ENCODE data around the gene ZDHHC16.

ZDHHC16 gene

DNA sequence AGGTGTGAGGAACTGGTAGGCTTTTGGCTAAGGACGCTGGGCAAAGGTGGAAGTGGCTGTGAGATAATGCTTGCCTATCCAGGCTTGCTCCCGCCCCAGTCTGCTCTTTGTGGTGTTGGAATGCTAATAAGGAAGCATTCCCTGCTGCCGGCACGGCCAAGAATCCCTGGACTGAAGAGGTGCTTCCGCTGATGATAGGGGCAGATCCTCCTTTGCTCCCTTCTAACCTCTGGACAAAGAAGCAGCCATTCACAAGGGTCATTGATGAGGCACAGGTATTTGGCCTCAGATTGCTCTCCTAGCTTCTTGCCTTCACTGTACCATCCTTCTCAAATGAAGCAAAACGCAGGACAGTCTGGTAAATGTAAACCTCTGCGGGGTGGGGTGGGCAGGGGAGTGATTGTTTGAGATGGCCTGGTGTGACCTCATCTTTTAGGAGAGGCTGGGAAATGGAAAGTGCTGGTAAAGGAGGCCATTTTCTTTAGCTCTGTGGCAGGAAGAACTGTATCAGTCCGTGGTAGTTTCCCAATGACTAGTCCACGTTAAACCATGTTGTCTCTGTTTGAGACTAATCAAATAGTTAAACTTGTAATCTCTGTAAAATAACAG lies 18.3 kb upstream of the ZDHHC16 start:
- H3K36me3 ChIP-seq (ENCODE audit: control insufficient read depth, insufficient read depth, low read length): peaks cover 7% of the 10 kb centered on the region
- H3K27me3 ChIP-seq (replicated peaks; ENCODE audit: control insufficient read depth, insufficient read depth, low read length): no peaks in the 10 kb centered on the region
- TF ChIP-seq, protein P1, sequence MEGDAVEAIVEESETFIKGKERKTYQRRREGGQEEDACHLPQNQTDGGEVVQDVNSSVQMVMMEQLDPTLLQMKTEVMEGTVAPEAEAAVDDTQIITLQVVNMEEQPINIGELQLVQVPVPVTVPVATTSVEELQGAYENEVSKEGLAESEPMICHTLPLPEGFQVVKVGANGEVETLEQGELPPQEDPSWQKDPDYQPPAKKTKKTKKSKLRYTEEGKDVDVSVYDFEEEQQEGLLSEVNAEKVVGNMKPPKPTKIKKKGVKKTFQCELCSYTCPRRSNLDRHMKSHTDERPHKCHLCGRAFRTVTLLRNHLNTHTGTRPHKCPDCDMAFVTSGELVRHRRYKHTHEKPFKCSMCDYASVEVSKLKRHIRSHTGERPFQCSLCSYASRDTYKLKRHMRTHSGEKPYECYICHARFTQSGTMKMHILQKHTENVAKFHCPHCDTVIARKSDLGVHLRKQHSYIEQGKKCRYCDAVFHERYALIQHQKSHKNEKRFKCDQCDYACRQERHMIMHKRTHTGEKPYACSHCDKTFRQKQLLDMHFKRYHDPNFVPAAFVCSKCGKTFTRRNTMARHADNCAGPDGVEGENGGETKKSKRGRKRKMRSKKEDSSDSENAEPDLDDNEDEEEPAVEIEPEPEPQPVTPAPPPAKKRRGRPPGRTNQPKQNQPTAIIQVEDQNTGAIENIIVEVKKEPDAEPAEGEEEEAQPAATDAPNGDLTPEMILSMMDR (IDR thresholded peaks at IDR 0.05; ENCODE audit: insufficient read depth, low read length, poor library complexity, severe bottlenecking): no peak
- DNase-seq (ENCODE audit: extremely low read depth, insufficient read length): no peak
- H3K4me3 ChIP-seq (replicated peaks; ENCODE audit: low read depth, low read length): peak overlapping the region; percentile 97

DNA sequence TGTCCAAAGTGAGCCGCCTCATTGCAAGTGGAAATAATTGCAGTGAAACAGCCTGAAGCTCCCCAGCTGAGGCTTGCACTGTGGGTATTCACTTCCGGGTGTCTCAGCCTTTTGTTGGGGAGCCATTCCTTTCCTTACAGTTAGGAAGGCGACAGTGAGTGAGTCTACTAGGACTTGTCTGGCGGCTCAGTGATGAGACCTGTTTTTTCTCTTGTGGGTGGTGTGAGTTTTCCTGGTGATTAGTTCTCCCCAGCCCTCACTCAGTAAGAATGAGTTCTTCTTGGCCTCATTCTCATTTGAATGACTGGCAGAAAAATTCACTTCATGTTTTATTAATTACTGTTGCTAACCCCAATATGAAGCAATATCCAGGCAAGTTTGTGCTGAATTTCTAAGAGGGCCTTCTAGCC lies 17.4 kb upstream of the ZDHHC16 start:
- DNase-seq (ENCODE audit: extremely low read depth, insufficient read length): no peak
- H3K36me3 ChIP-seq (ENCODE audit: control insufficient read depth, insufficient read depth, low read length): peaks cover 11% of the 10 kb centered on the region
- TF ChIP-seq, protein P1 (IDR thresholded peaks at IDR 0.05; ENCODE audit: insufficient read depth, low read length, poor library complexity, severe bottlenecking): no peak
- H3K4me3 ChIP-seq (replicated peaks; ENCODE audit: low read depth, low read length): peak overlapping the region; percentile 97
- no peaks in the 10 kb centered on the region for H3K27me3 ChIP-seq (replicated peaks; ENCODE audit: control insufficient read depth, insufficient read depth, low read length)

GRCh38 chr10:97434055-97434454 lies 11.9 kb upstream of the ZDHHC16 start:
- no peak for DNase-seq (ENCODE audit: extremely low read depth, insufficient read length)
- Histone ChIP-seq H3K4me3 (replicated peaks; ENCODE audit: low read depth, low read length) (no peak overlapping the region), H3K36me3 (ENCODE audit: control insufficient read depth, insufficient read depth, low read length) (peaks cover 18% of the 10 kb centered on the region), H3K27me3 (replicated peaks; ENCODE audit: control insufficient read depth, insufficient read depth, low read length) (no peaks in the 10 kb centered on the region)
- TF ChIP-seq, protein P1 (IDR thresholded peaks at IDR 0.05; ENCODE audit: insufficient read depth, low read length, poor library complexity, severe bottlenecking): no peak

DNA sequence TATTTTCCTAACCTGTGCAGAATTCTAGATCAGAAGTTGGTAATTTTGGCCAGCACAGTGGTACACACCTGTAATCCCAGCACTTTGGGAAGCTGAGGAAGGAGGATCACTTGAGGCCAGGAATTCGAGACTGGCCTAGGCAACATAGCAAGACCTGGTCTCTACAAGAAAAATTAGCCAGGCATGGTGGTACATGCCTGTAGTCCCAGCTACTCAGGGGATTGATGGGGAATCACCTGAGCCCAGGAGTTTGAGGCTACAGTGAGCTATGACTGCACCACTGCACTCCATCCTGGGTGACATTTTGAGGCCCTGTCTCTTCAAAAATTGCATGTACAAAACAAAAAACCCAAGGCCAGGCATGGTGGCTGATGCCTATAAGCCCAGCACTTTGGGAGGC lies 11.4 kb upstream of the ZDHHC16 start:
- no peak for DNase-seq (ENCODE audit: extremely low read depth, insufficient read length)
- peaks cover 20% of the 10 kb centered on the region for H3K36me3 ChIP-seq (ENCODE audit: control insufficient read depth, insufficient read depth, low read length)
- no peak overlapping the region for H3K4me3 ChIP-seq (replicated peaks; ENCODE audit: low read depth, low read length)
- TF ChIP-seq, protein P1 (IDR thresholded peaks at IDR 0.05; ENCODE audit: insufficient read depth, low read length, poor library complexity, severe bottlenecking): no peak
- H3K27me3 ChIP-seq (replicated peaks; ENCODE audit: control insufficient read depth, insufficient read depth, low read length): no peaks in the 10 kb centered on the region

- peaks cover 20% of the 10 kb centered on the region for H3K36me3 ChIP-seq (ENCODE audit: control insufficient read depth, insufficient read depth, low read length)
- no peak for DNase-seq (ENCODE audit: extremely low read depth, insufficient read length)
- TF ChIP-seq, protein P1 (IDR thresholded peaks at IDR 0.05; ENCODE audit: insufficient read depth, low read length, poor library complexity, severe bottlenecking): no peak
- no peak overlapping the region for H3K4me3 ChIP-seq (replicated peaks; ENCODE audit: low read depth, low read length)
- H3K27me3 ChIP-seq (replicated peaks; ENCODE audit: control insufficient read depth, insufficient read depth, low read length): no peaks in the 10 kb centered on the region
These were observed 10.8 kb upstream of the ZDHHC16 start for GRCh38 chr10:97435211-97435610.

DNA sequence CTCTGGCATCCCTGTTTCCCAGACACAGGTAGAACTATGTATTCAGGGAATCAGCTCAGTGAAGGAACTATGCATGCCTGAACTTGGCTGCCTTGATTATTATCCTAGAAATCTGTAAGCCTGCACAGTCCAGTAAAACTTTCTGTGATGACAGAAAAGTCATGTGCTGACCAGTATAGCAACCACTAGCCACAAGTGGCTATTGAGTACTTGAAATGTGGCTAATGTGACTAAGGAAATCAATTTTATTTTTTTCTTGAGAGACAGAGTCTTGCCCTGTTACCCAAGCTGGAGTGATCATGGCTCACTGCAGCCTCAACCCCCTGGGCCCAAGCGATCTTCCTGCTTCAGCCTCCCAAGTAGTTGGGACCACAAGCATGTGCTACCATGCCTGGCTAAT lies 3.7 kb upstream of the ZDHHC16 start:
- DNase-seq (ENCODE audit: extremely low read depth, insufficient read length): no peak

More for the DNA sequence above, 3.7 kb upstream of the ZDHHC16 start:
- Histone ChIP-seq H3K36me3 (ENCODE audit: control insufficient read depth, insufficient read depth, low read length) (peaks cover 2% of the 10 kb centered on the region), H3K27me3 (replicated peaks; ENCODE audit: control insufficient read depth, insufficient read depth, low read length) (no peaks in the 10 kb centered on the region), H3K4me3 (replicated peaks; ENCODE audit: low read depth, low read length) (no peak overlapping the region)
- TF ChIP-seq, protein P1 (IDR thresholded peaks at IDR 0.05; ENCODE audit: insufficient read depth, low read length, poor library complexity, severe bottlenecking): no peak
